GM10266 (cell line): ENCODE measurements around the gene UBE2E1.
"Not testable (repeated sequence)": the region's sequence is repeated elsewhere in the genome, so short reads cannot be mapped to it uniquely, and the experiment has no call there.

Source experiments
- DNase-seq: peaks from one replicate; pipeline ENCODE4 v3.0.0; 2012; ENCODE audit errors: extremely low spot score
- TF ChIP-seq, protein P1 (sequence below): IDR thresholded peaks from 2 replicates; pipeline ENCODE4 v1.5.1; 2012; ENCODE audit warnings: mild to moderate bottlenecking, low read depth; ENCODE audit not compliant: control insufficient read depth, insufficient read depth; ENCODE audit errors: missing control alignments

UBE2E1 gene

DNA sequence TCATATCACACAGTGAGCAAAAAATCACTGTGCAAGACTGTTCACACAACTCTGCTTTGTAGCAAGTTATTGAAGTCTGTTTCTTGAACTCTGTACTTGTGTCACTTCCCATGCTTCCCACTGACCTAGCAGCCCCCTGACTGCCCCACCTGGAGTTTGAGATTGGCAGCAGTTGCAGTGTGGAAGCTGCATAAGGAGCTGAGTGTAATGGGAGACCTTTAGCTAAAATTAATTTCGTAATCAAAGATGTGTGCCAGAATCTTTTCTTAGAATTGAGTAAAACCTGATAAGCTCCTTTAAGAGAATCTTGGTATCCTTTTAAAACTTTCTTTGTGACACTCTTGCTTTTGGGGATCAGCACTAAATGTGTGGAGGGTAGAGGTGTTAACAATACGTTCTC, 68.2 kb downstream of the UBE2E1 start:
- TF ChIP-seq, protein P1, sequence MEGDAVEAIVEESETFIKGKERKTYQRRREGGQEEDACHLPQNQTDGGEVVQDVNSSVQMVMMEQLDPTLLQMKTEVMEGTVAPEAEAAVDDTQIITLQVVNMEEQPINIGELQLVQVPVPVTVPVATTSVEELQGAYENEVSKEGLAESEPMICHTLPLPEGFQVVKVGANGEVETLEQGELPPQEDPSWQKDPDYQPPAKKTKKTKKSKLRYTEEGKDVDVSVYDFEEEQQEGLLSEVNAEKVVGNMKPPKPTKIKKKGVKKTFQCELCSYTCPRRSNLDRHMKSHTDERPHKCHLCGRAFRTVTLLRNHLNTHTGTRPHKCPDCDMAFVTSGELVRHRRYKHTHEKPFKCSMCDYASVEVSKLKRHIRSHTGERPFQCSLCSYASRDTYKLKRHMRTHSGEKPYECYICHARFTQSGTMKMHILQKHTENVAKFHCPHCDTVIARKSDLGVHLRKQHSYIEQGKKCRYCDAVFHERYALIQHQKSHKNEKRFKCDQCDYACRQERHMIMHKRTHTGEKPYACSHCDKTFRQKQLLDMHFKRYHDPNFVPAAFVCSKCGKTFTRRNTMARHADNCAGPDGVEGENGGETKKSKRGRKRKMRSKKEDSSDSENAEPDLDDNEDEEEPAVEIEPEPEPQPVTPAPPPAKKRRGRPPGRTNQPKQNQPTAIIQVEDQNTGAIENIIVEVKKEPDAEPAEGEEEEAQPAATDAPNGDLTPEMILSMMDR: no peak
- no peak for DNase-seq

DNA sequence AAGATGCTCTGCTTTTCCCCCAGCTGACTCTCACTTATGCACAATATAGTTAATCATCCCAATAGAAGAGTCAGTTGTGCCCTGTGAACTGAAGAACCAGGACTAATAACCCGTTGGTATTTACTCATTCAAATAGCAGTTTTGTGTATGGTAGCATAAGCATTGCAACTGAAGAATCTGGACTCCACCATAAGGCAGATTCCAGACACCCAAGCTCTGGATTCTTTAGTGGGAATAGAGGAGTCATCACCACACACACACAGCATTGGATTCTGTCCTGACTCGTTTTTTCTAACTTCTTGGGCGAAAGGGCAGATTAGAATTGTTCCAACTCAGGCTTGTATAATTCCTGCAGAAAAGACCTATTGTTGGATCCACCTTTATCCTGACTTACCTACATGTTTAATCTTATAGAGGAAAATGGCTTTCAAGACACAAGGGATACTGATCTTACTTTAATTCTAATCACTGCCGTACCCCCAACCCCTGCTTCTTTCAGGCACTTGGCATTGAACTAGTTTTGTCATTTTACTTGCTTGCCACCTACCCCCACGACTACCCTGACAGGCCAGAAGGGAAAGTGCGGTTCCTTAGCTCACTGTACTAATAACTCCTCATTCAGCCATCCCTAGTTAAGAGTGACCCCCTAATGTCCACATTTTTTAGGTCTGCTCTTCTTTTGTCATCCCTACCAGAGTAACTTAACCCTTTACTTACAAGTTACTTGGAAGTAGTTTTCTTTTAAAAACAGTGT, 68.8 kb downstream of the UBE2E1 start:
- TF ChIP-seq, protein P1: no peak
- DNase-seq: no peak

DNA sequence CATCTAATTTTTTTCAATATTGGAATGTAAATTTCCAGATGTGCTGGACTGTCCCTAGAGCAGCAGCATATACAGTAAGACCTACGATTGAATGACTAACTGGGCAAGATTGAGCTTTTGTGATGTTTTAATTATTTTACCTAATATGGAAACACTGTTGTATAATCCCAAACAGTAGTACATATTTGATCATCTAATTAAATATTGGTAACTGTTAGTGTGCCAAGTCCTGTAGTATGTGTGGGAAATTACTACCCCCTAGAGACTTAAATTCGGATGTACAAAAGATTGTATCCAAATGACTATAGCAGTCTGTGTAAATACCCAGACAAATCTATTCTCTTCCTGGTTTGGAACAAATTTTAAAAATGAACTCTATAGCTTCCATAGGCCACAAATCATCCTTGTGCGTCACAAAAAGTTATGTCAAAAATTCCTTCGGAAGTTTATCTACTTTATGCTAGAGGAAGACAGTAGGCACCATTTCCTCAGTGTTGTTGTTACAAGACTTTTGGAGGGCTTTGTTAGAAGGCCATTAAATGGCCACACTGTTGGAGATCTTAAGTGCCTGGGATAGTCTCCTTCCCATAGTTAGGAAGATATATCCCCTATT, 69.5 kb downstream of the UBE2E1 start:
- no peak for DNase-seq
- TF ChIP-seq, protein P1: no peak

DNA sequence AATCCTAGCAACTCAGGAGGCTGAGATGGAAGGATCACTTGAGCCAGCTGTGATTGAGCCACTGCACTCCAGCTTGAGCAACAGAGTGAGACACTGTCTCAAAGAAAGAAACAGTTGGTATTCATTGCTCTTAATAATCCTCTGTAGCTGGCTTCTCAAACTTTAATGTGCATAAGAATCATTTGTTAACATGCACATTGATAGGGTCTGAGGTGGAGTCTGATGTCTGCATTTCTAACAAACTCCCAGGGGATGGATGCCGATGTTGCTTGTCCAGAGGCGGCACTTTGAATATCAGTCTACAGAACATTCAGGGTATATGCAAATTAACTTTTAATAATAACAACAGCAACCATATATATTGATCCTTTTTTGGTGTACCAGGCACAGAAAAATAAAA, 71.2 kb downstream of the UBE2E1 start:
- TF ChIP-seq, protein P1: no peak
- DNase-seq: no peak

DNA sequence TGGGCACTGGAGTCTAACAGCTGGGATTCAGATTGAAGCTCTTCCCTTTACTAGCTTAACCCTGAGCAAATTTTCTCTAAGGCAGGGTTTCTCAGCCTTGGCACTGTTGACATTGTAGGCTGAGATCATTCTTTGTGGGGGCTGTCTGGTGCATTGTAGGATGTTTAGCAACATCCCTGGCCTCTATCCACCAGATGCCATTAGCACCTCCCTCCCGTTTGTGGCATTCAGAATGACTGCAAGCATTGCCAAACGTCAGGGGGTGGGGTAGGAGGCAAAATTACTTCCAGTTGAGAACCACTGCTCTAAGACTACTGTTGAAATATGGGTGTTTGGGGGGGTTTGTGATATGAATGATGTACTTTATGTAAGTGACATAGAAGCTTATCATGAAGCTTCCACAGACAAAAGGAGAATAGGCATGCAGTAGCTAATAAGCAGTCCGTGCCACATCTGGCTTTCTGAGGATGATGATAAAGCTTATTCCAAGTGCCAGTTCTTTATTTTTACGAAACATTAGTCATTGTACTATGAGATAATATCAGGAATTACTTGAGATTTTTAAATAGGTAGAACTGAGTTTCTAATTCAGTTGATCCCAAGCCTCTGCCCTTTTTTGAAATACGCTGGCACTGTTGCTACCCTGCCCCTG, 71.7 kb downstream of the UBE2E1 start:
- TF ChIP-seq, protein P1: no peak
- DNase-seq: no peak

DNA sequence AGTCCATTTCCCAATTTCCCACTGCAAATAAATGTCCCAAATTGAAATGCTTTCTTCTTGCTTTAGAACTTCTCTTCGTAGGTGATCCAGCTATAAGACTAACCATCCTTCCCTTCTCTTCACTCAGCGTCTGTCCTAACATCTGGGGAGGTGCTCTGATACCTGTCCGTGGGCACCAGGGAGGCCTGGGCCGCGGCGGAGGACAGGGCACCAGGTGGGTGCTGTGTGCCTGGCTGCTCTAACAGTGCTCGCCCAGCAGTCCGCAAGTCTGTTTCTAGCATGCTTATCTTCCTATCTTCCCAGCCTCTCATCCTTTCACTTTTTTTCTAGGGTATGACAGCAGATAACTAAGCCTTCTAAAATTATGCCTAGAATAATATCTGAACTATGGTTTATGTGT, 73.7 kb downstream of the UBE2E1 start:
- DNase-seq: no peak
- TF ChIP-seq, protein P1: no peak

DNA sequence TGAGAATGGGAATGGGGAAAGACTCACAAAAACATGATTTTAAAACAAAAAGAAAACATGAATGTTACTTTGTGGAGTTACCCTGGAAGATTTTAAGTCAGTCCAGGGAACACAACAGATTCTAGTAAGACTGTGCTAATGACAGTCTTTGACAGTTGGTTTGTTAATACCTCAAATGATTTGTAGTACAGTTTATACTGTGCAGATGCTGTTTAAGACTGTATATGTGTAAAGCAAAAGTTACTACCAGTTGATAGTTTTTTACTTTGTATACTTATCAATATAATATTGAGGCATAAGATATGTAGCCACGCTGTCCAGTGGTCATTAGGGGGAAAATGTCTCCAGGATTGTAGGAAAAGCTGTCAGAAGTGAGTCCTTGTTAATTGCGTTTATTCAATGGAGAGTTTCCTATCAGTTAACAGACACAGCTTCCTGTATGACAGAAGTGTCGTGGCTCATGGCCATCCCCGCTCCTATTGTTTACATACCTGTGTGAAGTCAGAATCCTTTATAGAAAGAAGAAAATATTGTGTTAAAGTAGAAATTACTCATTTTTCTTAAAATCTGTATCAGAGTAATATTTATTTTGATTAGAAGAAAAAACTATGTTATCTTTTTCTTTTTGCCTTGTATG, 75.1 kb downstream of the UBE2E1 start:
- no peak for DNase-seq
- TF ChIP-seq, protein P1: no peak

DNA sequence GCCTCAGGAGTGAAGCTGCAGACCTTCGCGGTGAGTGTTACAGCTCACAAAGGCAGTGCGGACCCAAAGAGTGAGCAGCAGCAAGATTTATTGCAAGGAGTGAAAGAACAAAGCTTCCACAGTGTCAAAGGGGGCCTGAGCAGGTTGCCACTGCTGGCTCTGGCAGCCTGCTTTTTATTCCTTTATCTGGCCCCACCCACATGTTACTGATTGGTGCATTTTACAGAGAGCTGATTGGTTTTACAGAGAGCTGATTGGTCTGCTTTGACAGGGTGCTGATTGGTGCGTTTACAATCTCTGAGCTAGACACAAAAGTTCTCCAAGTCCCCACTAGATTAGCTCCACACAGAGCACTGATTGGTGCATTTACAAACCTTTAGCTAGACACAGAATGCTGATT, 76.2 kb downstream of the UBE2E1 start:
- DNase-seq: not testable (repeated sequence)
